ENCODE data around the gene OR2M3. TPM values are rescaled to one million over a fixed set of nuclear protein-coding genes. Genes with fewer than 3 reads are reported as not detected.

The OR2M3 gene
- total RNA-seq, 4 donors from 2014 or later = under 0.01 TPM; not detected in 3

DNA sequence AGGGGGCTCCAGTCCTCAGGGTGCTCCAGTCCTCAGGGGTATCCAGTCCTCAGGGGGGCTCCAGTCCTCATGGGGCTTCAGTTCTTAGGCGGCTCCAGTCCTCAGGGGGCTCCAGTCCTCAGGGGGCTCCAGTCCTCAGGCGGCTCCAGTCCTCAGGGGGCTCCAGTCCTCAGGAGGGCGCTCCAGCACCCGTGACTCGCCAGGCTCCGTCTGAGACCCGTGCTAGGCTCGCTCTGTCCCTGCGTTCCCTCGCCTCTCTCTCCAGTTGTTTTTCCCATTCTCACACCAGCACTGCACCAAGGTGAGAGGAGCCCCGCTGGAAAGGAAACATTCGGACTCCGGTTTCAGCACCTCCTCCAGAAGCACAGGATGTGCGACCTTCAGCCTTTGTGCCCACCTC, 31.9 kb upstream of the OR2M3 start:
- intact Hi-C loops (cut with DNase I; ENCODE audit: low total_unique reads) = no loop called here
- no peak for TF ChIP-seq CTCF (IDR thresholded peaks at IDR 0.05)
- no peak for TF ChIP-seq POLR2A (IDR thresholded peaks at IDR 0.05)
- Histone ChIP-seq H3K27me3 (no peaks in the 10 kb centered on the region), H3K36me3 (no peaks in the 10 kb centered on the region), H3K27ac (no peak overlapping the region), H3K9me3 (no peaks in the 10 kb centered on the region), H3K4me3 (no peak overlapping the region), H3K4me1 (no peaks in the 10 kb centered on the region)
- DNase-seq = no peak

GRCh38 chr1:248174521-248174920, 22.5 kb upstream of the OR2M3 start, which contains the start of gene OR2M2:
Gene OR2M2, plus strand, starts transcription at chr1:248174821. Its CDS starts 5,165 bp downstream, at chr1:248179986.
- TF ChIP-seq CTCF (IDR thresholded peaks at IDR 0.05) (no peak), POLR2A (IDR thresholded peaks at IDR 0.05) (no peak)
- no peak for DNase-seq
- Histone ChIP-seq H3K9me3 (no peaks in the 10 kb centered on the region), H3K27ac (no peak within 1 kb of the TSS), H3K27me3 (no peaks in the 10 kb centered on the region), H3K36me3 (no peaks in the 10 kb centered on the region), H3K4me1 (no peaks in the 10 kb centered on the region), H3K4me3 (no peak within 1 kb of the TSS)
- intact Hi-C loops (cut with DNase I; ENCODE audit: low total_unique reads) = no loop called here

- intact Hi-C loops (cut with DNase I; ENCODE audit: low total_unique reads) = no loop called here
- H3K36me3 ChIP-seq = no peaks in the 10 kb centered on the region
- no peaks in the 10 kb centered on the region for H3K27me3 ChIP-seq
- H3K4me3 ChIP-seq = no peak overlapping the region
- no peak overlapping the region for H3K27ac ChIP-seq
- H3K4me1 ChIP-seq = no peaks in the 10 kb centered on the region
- TF ChIP-seq POLR2A (IDR thresholded peaks at IDR 0.05) (no peak), CTCF (IDR thresholded peaks at IDR 0.05) (no peak)
- H3K9me3 ChIP-seq = no peaks in the 10 kb centered on the region
- DNase-seq = no peak
These were observed 13.1 kb upstream of the OR2M3 start for GRCh38 chr1:248183996-248184395.

- intact Hi-C loops (cut with DNase I; ENCODE audit: low total_unique reads) = no loop called here
- no peaks in the 10 kb centered on the region for H3K27me3 ChIP-seq
- no peaks in the 10 kb centered on the region for H3K36me3 ChIP-seq
- H3K27ac ChIP-seq = no peak overlapping the region
- no peaks in the 10 kb centered on the region for H3K4me1 ChIP-seq
- DNase-seq = no peak
- H3K4me3 ChIP-seq = no peak overlapping the region
- TF ChIP-seq CTCF (IDR thresholded peaks at IDR 0.05) = no peak
- TF ChIP-seq POLR2A (IDR thresholded peaks at IDR 0.05) = no peak
- no peaks in the 10 kb centered on the region for H3K9me3 ChIP-seq
These were observed 9.7 kb upstream of the OR2M3 start for GRCh38 chr1:248187363-248187762.

- no peaks in the 10 kb centered on the region for H3K27me3 ChIP-seq
- no peak overlapping the region for H3K4me3 ChIP-seq
- intact Hi-C loops (cut with DNase I; ENCODE audit: low total_unique reads) = no loop called here
- H3K27ac ChIP-seq = no peak overlapping the region
- H3K36me3 ChIP-seq = no peaks in the 10 kb centered on the region
- no peak for DNase-seq
- no peaks in the 10 kb centered on the region for H3K4me1 ChIP-seq
- H3K9me3 ChIP-seq = no peaks in the 10 kb centered on the region
- no peak for TF ChIP-seq CTCF (IDR thresholded peaks at IDR 0.05)
- TF ChIP-seq POLR2A (IDR thresholded peaks at IDR 0.05) = no peak
These were observed 8.0 kb upstream of the OR2M3 start for GRCh38 chr1:248189026-248189425.

Measured in uterus (tissue), 4 donors.